GM21423 (cell line): Measurements from ENCODE around the gene HES3.

Experiments
- ATAC-seq: cut with Tn5 transposase; IDR thresholded peaks from one replicate; pipeline ENCODE4 v1.9.1; 2021; ENCODE audit warnings: mild to moderate bottlenecking, moderate library complexity; ENCODE audit not compliant: unreplicated experiment

The HES3 gene

DNA sequence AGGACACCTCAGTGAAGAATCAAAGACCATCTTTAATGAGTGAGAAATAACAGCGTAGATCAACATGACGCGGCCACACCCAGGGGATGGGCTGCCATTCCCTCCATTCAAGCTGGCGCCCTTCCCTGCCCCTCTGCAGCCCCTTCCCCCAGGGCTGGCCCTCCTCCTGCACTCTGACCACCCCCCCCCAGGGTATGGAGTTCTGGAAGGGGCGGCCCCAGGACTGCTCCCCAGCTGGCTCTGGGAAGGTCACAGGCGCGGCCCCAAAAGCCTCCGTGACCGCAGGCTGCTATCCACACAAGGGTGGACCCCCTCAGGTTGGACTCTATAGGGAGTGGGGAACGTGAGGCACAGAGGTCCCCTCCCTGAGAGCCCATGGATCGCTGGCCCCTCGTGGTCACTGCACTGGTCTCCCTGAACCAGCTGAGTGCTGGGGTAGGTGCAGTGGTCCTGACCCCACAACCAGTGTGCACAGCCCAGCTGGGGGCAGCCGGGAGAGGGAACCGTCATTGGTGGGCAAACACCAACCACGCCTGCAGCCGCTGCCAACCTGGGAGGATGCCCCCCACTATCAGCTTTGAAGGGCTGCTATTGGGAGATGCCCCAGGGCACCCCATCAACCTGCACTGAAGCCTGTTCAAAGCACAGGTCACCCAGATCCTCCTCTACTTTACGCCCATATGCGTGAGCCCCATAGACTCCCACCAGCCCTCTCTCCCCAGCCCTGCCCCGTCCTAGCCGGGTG lies 33.0 kb downstream of the HES3 start:
- no peak for ATAC-seq

- no peak for ATAC-seq
These were observed 34.3 kb downstream of the HES3 start for GRCh38 chr1:6278263-6278662.

DNA sequence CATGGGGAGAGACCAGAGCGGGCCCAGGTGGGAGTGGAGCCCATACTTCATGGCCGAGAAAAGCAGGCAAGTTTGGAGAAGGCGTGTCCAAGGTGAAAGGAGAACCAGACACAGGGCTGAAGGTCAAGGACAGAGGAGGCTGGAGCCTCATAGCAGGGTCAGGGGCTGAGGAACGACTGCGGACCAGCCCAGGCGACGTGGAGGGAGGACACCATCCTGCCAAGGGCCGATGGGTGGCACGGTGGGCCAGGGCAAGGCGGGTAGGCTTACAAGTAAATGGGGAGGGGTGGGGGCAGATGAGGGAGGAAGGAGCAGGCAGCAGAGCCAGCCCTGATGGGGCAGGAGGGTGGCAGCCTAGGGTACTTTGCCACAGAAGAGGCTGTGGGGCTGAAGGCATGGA lies 35.1 kb downstream of the HES3 start:
- no peak for ATAC-seq

DNA sequence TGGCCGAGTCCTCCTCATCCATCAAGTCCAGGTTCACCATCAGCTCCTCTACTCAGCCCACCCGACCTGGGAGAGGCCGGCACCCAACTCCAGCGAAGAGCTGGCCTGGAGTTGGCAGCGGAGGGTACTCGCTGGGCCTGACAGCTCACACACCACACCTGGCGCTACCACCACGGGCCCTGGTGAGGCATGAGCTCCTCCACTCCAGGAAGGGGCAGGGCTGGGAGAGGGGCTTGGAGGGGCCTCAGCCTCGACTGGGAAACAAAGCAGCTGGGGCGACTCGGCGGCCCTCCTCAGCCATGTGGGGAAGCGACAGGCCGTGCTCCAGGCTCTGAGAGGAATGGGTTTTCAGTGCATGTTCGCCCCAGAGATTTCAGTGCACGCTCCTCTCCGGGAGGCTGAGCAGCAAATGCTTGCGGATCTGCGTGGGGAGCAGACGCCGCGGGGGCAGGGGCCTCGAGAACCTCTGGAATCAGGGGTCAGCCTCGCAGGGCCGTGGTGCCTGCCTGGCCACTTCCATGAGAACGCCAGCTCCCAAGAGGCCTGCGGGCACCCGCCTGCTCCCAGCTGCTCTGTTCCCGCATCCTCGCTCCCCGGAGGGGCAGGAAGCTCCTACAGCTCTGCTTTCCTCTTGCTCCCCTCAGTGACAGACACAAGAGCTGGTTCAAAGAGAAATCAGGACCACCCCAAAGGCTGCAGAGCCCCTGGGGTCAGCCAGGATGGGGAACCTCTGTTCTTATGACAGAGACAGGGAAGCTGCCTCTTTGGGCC lies 35.8 kb downstream of the HES3 start:
- ATAC-seq: no peak

- ATAC-seq: no peak
These were observed 36.9 kb downstream of the HES3 start for GRCh38 chr1:6280761-6281451.

- no peak for ATAC-seq
These were observed 37.8 kb downstream of the HES3 start for GRCh38 chr1:6281511-6282402.

- no peak for ATAC-seq
These were observed 38.7 kb downstream of the HES3 start for GRCh38 chr1:6282577-6283270.

DNA sequence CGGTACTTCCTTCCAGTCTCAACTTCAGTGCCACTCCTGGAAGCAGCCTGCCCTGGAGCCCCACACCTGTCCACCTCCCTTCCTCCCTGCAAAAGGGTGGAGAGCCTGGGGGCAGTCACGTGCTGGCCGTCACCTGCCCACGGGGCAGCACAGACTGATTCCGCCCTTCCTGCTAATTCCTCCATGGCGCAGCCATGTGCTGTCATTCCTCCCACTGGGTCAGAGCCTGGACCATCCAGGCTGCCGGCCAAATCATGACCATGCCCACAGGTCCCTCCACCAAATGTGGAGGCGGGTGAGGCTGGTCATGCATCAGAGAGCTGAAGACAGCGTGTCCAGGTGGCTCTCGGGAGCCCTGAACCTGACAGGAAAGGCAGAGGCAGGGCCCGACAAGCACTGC lies 41.4 kb downstream of the HES3 start:
- no peak for ATAC-seq

DNA sequence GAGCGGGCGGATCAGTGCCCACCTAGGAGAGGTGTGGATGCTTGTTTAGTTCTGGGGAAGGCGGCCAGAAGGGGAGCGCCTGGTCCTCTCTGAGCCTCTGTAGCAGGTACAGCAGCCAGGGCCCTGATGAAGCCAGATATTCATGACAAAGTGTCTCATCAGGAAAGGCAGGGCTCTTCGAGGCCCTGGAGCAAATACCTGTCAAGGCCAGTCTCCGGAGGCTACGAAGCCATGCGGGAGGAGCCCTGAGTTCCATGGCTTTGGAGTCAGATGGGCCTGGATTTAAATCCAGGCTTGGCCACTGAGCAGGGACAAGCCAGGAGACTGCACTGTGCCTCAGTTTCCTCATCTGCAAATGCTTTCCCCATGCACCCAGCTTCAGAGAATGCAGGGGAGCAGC lies 42.3 kb downstream of the HES3 start:
- ATAC-seq: no peak

DNA sequence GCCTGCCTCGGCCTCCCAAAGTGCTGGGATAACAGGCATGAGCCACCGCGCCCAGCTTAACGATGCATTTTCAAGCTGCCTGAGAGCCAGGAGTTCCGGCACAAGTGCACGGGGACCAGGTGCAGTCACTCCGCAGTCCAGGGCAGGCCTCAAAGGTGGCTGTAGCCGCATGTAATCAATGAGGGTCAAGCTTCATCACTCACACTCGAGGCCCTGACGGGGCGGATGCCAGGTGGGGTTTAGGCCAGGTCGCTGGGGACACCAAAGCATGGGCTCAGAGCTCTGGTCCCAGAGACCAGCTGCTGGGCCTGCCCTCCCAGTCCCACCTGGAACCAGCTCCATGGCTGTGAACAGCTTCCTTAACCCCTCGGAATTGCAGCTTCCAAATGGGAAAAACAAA lies 43.0 kb downstream of the HES3 start:
- no peak for ATAC-seq

DNA sequence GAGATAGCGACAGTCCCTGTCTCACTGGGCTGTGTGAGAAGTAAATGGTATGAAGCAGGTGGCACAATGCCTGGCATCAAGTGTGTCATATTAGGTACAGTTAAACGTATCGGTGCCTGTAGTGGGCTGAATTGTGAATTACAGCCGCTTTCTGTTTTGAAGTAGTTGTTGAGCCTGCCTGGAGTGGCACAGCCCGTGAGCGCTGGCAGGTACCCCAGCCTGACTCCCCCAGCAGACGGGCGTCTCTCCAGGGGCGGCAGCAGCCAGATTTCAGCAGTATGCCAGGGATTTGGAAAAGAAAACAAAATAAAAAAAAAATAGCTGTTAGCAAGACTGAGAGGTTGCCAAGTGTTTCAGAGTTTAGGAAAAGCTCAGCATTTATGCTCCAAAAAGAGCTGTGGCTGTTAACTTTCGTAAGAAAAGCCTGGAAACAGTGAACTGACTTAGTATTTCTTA lies 43.5 kb downstream of the HES3 start:
- no peak for ATAC-seq

DNA sequence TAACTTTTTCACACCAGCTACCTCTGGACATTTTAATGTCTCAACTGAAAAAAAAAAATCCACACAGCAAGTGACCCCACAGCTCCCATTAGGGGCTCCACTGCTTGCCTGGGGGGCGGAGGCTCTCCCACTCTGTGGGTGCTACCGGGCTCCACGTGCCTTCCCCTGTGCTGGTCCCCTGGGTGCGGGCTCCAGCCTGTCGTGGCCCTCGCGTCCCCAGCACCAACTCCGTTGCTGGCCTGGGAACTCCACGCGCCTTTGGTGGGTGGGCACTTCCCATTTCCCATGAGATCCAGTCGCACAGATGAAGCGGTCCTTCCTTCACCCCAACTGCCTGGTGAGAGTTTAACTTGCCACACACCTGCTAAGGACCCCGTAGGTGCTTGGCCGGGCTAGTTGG lies 44.0 kb downstream of the HES3 start:
- ATAC-seq: no peak

- ATAC-seq: no peak
These were observed 44.7 kb downstream of the HES3 start for GRCh38 chr1:6288665-6289064.

DNA sequence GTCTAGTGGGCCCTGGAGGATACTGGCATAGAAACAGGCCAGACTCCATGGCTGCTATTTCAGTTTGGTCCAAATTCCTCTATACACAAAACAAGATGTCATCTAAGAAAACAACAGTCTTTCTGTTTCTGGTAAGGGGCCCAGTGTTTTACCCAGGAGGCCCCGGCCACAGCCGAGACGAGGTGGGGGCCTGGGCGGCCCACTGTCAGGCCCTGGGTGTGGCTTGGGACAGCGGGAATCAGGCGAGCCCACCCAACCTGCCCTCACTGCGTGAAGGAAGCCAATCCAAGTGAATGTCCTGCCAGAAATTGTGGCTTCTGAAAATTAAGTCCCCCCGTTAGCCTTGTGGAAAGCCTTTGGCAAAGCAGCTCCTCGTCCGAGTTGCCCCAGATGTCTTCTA lies 48.1 kb downstream of the HES3 start:
- no peak for ATAC-seq

- no peak for ATAC-seq
These were observed 50.3 kb downstream of the HES3 start for GRCh38 chr1:6294080-6294889.

DNA sequence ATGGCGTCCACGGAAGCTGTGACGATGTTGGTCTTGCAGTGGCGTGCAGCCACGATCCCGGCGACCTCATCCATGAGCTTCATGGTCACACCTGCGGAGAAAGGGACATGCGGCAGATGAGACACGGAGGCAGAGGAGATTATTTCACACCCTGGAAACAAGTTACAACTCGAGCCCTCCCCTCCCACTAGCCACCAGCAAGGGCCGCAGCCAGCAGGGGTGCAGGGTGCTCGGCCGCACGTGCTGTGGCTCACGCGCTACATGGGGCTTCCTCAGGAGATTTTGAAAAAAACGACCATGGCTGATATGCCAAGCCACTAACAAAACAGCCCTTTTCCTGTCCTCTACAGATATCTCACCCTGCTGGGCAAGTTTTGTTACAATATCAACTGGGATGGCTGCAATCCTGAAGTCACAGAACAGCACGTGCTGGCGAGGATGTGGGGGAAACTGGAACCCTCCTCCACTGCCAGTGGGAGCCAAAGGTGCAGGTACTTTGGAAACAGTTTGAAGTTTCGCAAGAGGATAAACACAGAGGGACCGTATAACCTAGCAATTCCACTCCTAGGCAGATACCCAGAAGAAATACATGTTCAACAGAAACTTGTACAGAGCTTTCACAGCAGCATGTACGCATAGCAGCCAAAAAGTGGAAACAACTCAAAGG lies 51.0 kb downstream of the HES3 start:
- no peak for ATAC-seq
